HL-60 (cell line): ENCODE data around the gene UGT1A7.

ENCODE experiments used
- CTCF ChIP-seq: IDR thresholded peaks from one replicate; pipeline ENCODE4 v1.5.1; 2011; ENCODE audit warnings: low read length, control low read depth, inconsistent platforms; ENCODE audit not compliant: insufficient read depth
- GABPA ChIP-seq: IDR thresholded peaks from 2 replicates; pipeline ENCODE4 v1.6.1; 2012; ENCODE audit warnings: low read depth
- POLR2AphosphoS5 ChIP-seq: IDR thresholded peaks from 2 replicates; pipeline ENCODE4 v1.6.1; 2012; ENCODE audit warnings: low read depth
- REST ChIP-seq: IDR thresholded peaks from 2 replicates; pipeline ENCODE4 v1.6.1; 2012; ENCODE audit warnings: low read depth; ENCODE audit not compliant: insufficient replicate concordance
- SPI1 ChIP-seq: IDR thresholded peaks from 2 replicates; pipeline ENCODE4 v1.6.1; 2012; ENCODE audit warnings: low read depth, mild to moderate bottlenecking, borderline replicate concordance

- TF ChIP-seq REST (no peak), CTCF (no peak), POLR2AphosphoS5 (no peak), SPI1 (no peak), GABPA (no peak)
Observed at GRCh38 chr2:233815861-233816260, 134.2 kb downstream of the UGT1A7 start.
